NCI-H345 treated with DMSO at 0.1 percent for 48 hours (cell line): ENCODE results near the gene CACNG6.
"Not testable (repeated sequence)": the region's sequence is repeated elsewhere in the genome, so short reads cannot be mapped to it uniquely, and the experiment has no call there.

Source experiments
- DNase-seq: peaks from one replicate; lab custom pipeline; 2025; ENCODE audit not compliant: unreplicated experiment; lab: John Stamatoyannopoulos, UW

The CACNG6 gene

DNA sequence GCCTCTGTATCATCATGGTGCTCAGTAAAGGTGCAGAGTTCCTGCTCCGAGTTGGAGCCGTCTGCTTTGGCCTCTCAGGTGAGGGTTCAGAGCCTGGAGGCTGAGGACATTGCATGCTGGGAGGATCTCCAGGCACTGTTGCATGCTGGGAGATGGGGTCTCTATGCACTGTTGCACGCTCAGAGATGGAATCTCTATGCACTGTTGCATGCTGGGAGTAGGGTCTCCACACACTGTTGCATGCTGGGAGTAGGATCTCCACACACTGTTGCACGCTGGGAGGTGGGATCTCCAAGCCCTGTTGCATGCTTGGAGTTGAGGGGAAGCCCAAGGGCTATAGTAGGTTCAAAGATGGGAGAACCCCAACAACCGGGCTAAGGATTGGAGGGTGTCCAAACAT, 8.3 kb downstream of the CACNG6 start:
- DNase-seq, result no peak

- no peak for DNase-seq
Observed at GRCh38 chr19:54001496-54001895, 10.1 kb downstream of the CACNG6 start.

DNA sequence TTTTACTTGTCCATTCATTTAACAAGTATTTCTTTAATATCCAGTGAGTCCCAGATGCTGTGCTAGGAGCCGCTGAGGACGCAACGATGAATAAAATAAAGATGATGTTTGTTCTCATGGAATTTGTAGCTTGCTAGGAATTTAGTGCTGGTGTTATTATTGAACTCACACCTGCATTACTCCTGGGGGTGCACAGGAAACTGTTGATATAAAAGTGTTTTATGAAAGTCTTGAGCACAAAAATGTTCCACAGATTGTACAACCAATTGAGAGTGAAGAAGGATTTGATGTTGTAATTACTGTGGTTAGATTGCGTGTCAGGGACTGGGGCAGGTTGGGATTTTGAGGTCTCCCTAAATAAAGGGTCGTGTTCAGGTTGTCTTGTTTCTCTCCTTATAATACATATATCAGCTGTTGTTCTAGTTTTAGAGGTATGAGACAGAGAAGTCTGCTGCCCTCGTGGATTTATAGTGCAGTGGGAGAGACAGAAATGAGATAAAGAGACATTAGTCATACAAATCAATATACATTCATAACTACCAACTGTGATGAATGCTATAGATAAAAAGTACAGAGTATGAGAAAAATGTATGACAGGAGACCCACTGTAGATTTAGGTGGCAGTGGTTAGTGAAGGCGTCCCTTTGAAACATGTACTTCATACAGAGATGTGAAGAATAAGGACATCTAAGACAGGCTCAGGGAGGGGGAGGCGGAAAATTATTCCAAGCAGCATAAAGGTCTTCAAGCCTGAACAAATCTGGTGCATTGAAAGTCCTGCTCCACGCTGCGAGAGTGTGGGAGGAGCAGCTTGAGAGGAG, 11.3 kb downstream of the CACNG6 start:
- no peak for DNase-seq

GRCh38 chr19:54009440-54009839, 18.0 kb downstream of the CACNG6 start:
- no peak for DNase-seq

DNA sequence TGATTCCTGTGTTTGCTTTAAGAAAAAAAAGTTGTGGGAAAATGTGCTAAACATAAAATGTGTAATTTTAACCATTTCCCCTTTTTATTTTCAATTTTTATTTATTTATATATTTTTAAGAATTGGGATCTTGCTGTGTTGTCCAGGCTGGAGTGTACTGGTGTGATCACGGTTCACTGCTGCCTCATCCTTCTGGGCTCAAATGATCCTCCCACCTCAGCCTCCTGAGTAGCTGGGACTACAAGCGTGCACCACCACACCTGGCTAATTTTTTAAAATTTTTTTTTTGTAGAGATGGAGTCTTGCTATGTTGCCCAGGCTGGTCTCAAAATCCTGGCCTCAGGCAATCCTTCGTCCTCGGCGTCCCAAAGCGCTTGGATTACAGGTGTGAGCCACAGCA, 19.0 kb downstream of the CACNG6 start:
- no peak for DNase-seq

DNA sequence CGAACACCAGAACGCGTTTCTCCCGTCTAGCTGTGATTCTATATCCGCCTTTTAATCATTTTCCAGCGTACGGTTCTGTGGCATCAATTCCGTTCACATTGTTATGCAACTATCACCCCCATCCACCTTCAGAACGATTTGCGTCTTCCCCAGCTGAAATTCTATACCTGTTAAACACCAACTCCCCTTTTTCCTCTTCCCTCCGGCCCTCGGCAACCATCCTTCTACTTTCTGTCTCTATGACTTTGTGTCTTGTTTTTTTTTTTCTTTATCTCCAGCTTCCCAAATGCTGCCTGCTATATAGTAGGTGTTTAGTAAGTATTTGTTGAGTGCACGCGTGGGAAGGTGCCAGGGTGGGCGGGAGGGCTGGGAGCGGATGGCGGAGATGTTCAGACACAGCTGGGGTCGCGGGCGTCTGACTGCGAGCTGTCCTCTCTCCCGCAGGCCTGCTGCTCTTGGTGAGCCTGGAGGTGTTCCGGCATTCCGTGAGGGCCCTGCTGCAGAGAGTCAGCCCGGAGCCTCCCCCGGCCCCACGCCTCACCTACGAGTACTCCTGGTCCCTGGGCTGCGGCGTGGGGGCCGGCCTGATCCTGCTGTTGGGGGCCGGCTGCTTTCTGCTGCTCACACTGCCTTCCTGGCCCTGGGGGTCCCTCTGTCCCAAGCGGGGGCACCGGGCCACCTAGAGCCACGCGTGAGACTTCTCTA, 20.2 kb downstream of the CACNG6 start:
- DNase-seq, result no peak

DNA sequence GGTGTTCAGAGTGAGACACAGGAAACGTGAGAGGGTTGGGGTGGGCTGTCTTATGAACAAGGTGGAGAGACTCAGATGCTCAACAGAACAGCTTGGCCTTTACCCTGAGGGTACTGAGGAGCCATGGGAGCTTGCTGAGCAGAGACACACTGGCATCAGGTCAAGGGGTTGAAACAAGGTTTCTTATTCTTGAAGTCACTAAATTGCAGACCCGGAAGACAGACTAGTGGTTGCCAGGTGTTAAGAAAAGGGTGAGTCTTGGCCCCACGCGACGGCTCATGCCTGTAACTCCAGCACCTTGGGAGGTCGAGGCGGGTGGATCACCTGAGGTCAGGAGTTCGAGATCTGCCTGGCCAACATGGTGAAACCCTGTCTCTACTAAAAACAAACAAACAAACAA, 22.4 kb downstream of the CACNG6 start:
- DNase-seq, result no peak

DNA sequence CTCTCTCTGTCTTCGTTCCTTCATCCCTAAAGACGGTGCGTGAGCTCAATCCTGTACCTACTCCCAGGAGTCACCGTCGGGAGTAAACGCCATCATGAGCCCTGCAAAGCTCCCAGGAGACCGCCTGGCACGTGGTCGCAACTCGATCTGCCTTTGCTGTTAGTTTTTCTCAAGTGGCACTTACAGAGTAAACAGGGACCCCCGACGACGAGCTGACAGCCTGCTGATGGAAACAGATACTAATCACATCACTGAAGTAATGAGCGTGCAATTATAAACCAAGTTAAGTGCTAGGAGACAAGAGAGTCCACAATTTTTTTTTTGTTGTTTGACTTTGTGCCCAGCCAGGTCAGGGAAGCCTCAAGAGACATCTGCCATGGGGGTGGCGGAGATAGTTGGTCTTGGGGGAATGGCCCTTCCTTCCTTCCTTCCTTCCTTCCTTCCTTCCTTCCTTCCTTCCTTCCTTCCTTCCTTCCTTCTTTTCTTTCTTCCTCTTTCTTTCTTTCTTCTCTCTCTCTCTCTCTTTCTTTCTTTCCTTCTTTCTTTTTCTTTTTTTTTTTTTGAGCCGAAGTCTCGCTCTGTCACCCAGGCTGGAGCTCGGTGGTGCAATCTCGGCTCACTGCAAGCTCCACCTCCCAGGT, 23.6 kb downstream of the CACNG6 start:
- DNase-seq, result no peak

DNA sequence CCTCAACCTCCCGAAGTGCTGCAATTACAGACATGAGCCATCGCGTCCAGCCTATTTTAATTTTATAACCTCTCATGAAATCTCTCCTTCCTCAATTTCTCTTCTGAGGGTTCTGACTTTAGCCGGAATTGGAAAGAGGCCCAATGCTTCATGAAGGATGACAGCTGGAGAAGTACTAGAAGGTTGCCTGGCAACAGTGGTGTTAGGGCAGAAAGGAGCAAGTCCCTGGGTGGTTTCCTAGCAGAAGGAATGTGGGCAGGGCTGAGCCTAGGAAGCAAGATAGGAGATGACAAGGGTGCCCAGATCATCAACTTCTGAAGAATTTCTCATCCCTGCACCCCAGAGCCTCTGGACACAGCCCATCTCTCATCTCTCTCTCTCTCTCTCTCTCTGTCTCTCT, 25.8 kb downstream of the CACNG6 start:
- DNase-seq, result no peak

DNA sequence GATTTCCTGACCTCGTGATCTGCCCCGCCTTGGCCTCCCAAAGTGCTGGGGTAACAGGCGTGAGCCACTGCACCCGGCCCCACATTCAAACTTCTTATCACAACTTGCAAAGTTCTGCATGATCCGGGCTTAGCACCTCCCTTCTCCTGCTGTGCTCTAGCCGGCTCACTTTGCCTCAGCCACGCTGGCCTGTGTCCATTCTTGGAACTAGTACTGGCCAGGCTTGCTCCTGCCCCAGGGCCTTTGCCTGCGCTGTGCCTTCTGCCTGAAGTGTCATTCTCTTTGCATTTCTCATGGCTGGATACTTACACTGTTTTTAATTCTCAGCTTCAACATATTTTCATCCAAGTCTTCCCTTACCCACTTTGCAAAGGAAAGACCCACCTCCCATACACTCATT, 29.9 kb downstream of the CACNG6 start:
- no peak for DNase-seq

DNA sequence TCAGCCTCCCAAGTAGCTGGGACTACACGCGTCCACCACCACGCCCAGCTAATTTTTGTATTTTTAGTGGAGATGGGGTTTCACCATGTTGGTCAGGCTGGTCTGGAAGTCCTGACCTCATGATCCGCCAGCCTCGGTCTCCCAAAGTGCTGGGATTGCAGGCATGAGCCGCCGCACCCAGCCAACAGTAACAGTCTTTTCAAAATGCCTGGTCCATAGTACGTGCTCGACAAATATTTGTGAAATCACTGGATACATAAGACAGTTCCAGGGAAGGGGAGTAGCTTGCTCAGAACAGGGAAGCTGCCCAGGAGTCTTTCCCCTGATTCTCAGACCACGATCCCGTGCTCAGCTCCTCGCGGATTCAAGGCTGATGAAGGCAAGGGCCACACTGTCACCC, 30.5 kb downstream of the CACNG6 start:
- DNase-seq, result no peak

- no peak for DNase-seq
Observed at GRCh38 chr19:54023191-54023590, 31.8 kb downstream of the CACNG6 start.

GRCh38 chr19:54024660-54025059, 33.2 kb downstream of the CACNG6 start:
- DNase-seq, result no peak

DNA sequence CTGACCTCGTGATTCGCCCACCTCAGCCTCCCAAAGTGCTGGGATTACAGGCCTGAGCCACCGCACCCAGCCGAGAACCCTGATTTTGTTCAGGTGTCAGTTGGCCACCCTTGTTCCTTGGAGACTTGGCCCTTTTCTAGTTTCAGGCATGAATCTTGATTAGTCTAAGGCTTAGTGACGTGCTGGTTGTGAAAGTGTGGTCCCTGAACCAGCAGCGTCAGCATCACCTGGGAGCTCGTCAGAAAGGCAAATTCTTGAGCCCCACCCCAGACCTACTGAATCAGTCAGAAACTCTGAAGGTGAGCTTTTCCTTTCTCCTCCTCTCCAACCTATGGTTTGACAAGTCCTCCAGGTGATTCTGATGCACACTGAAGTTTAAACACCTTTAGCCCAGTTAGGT, 35.2 kb downstream of the CACNG6 start:
- no peak for DNase-seq

GRCh38 chr19:54029301-54029700, 37.9 kb downstream of the CACNG6 start:
- no peak for DNase-seq

GRCh38 chr19:54029930-54030490, 38.6 kb downstream of the CACNG6 start:
- DNase-seq, result no peak

DNA sequence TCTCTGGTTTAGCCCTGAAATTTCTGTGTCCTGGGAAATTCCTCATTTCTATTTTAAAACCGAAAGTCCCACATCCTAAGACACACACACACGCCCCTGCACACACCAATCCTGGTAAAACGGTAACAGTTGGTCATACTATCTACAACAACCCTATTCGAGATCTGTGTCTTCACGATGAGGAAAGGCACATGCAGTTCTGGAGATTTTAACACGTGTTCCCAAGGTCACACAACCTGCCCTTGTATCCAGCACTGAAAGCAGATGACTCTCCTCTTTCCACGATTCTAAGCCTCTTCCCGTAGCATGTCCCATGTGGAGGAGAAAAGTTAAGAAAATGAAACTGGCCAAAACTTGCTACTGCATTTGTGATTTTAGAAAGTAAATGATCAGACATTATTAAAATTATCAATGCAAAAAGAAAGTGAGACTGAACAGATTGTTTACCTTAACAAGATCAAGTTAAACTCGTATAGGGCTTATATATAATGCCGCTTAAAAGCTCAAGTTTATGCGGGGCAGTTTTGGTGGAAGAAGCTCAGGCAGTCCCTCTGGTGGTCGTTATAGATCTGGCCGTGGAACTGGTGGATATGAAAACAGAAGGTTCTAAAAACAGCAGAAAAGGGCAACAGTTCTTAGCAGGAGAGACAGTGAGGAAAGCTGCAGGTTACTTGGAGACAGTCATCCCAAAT, 39.6 kb downstream of the CACNG6 start:
- no peak for DNase-seq

DNA sequence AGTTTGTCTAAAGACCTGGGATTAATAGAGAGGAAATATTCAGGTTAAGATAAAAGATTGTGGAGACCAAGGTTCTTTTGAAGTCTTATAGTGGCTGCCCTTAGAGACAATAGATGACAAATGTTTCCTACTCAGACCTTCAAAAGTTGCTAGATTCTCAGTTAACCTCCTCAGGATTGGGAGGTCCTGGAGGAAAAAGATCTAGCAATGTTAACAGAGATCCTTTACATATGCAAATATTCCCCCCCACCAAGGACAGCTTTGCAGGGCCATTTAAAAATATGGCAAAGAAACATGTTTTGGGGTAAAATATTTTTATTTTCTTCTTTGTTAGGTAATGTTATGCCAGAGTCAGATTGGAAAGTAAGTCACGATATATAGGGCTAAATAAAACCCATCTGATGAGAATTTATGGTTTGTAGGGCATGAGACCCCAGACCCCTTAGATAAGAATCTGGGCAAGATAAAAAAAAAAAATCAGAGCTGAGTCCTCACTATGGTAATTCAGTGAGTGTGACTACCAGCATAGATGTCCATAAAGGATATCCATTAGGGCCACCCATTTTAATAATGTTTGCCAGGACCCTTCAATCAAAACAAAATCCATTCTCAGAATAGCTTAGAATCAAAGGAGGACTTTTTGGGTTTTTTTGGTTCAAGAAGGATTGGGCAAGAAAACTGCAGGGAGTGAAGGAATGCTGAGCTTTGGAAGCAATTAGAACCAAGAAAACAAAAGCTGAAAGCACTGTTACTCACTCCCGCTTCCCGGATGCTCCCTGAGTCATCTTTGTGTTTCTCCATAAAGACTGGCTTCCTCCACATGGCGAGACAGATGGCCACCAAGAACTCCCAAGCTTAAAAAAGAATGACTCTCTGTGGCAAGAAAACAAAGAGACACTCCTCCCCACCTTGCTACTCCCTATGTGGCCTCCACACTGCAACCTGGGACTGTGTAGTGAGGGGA, 44.1 kb downstream of the CACNG6 start:
- DNase-seq, result no peak

DNA sequence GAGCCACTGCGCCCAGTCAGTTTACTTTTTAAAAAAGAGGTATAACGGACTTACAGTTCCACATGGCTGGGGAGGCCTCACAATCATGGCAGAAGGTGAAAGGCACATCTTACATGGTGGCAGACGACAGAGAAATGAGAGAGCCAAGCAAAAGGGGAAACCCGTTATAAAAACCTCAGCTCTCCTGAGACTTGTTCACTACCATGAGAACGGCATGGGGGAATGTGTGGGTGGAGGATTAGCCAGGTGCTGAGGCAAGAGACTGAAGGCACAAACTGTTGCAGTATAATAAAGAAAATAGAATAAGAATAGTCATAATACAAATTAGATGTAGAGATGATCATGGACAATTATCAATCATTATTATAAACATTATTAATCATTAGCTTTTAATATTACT, 45.1 kb downstream of the CACNG6 start:
- not testable (repeated sequence) for DNase-seq

DNA sequence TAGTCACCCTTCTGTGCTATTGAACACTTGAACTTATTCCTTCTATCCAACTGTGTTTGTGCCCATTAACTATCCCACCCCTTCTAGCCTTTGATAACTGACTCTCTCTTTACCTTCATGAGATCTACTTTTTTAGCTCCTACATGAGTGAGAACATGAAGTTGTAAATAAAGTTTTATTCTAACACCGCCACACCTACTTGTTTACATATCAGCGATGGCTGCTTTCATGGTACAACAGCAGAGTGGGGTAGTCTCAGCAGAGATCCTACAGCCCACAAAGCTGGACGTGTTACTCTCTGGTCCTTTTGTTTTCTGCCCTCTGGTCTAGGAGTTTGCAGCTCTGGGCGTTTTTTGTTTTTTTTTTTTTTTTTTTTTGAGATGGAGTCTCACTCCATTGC, 48.6 kb downstream of the CACNG6 start:
- no peak for DNase-seq
